HG02642 (cell line): Measurements from ENCODE around the gene CDHR2.

Experiments used
- ATAC-seq: cut with Tn5 transposase; IDR thresholded peaks from one replicate; pipeline ENCODE4 v1.9.1; 2021; ENCODE audit warnings: mild to moderate bottlenecking; ENCODE audit not compliant: unreplicated experiment, poor library complexity

CDHR2 gene

GRCh38 chr5:176616511-176616910, 67.4 kb downstream of the CDHR2 start:
- no peak for ATAC-seq

- ATAC-seq = no peak
Observed at GRCh38 chr5:176618783-176619182, 69.6 kb downstream of the CDHR2 start.

GRCh38 chr5:176619203-176619568, 70.0 kb downstream of the CDHR2 start:
- peak; percentile 63 for ATAC-seq

- ATAC-seq = no peak
Observed at GRCh38 chr5:176619569-176620332, 70.6 kb downstream of the CDHR2 start.

- ATAC-seq = no peak
Observed at GRCh38 chr5:176620333-176620981, 71.3 kb downstream of the CDHR2 start.

GRCh38 chr5:176621661-176622079, 72.5 kb downstream of the CDHR2 start:
- ATAC-seq = no peak

GRCh38 chr5:176624142-176624541, 75.0 kb downstream of the CDHR2 start:
- ATAC-seq = no peak

- no peak for ATAC-seq
Observed at GRCh38 chr5:176624938-176625337, 75.8 kb downstream of the CDHR2 start.

GRCh38 chr5:176625512-176625911, 76.4 kb downstream of the CDHR2 start:
- no peak for ATAC-seq

GRCh38 chr5:176625966-176626875, 77.1 kb downstream of the CDHR2 start:
- ATAC-seq = no peak

GRCh38 chr5:176626876-176627236, 77.7 kb downstream of the CDHR2 start:
- no peak for ATAC-seq

- no peak for ATAC-seq
Observed at GRCh38 chr5:176627582-176627981, 78.4 kb downstream of the CDHR2 start.

- ATAC-seq = no peak
Observed at GRCh38 chr5:176628406-176629228, 79.5 kb downstream of the CDHR2 start.

- no peak for ATAC-seq
Observed at GRCh38 chr5:176629317-176629852, 80.2 kb downstream of the CDHR2 start.

- ATAC-seq = peak; percentile 70
Observed at GRCh38 chr5:176629853-176630680, 80.9 kb downstream of the CDHR2 start, which contains the start of the genes EIF4E1B and SNCB. Gene EIF4E1B (plus strand): TSS chr5:176630675. CDS start chr5:176642788, 12,113 bp downstream. Gene SNCB (minus strand): TSS chr5:176630534. CDS start chr5:176629654, 880 bp downstream.

- ATAC-seq = no peak
Observed at GRCh38 chr5:176630681-176631222, 81.6 kb downstream of the CDHR2 start.

GRCh38 chr5:176631383-176632200, 82.5 kb downstream of the CDHR2 start:
- ATAC-seq = no peak

- ATAC-seq = no peak
Observed at GRCh38 chr5:176632745-176633144, 83.6 kb downstream of the CDHR2 start.
